Stimulated activated CD4-positive, alpha-beta T cell treated with anti-CD3 and anti-CD28 coated beads, Interleukin-1b, Interleukin-23, amount 100 ng/mL, for 24 hours (primary cell): ENCODE measurements around the gene ZFP36.

ENCODE experiments used
- DNase-seq, 4 experiments: peaks; one replicate each; pipeline ENCODE4 v3.0.0-alpha.2; 2020; ENCODE audit warnings: low read depth in 4 of 4, low spot score in 1 of 4

Gene ZFP36

DNA sequence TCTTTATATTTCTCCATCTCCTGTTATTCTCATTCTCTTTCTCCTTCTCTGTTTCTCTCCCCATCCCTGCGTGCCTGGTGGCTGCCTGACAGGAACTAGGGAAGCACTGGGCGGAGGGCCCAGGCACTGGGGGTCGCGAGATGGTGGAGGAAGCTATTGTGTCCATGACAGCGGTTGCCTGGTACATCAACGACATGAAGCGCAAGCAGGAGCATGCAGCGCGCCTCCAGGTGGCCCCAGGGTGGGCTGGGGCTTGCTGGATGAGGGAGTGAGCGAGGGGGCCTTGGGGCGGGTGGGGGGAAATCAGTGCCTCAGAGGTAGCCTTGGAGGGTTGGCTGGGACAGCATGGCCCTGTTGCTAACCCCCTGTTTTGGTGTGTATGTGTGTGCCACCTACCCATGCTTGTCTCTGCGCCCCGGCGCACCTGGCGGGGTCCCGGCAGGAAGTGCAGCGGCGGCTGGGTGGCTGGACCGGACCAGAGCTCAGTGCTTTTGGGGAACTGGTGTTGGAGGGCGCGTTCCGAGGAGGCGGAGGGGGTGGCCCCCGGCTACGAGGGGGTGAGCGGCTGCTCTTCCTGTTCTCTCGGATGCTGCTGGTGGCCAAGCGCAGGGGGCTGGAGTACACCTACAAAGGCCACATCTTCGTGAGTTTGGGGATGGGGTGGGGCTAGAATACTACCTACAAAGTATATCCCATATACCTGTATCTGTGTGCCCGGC, 11.0 kb downstream of the ZFP36 start:
- DNase-seq, result no peak

DNA sequence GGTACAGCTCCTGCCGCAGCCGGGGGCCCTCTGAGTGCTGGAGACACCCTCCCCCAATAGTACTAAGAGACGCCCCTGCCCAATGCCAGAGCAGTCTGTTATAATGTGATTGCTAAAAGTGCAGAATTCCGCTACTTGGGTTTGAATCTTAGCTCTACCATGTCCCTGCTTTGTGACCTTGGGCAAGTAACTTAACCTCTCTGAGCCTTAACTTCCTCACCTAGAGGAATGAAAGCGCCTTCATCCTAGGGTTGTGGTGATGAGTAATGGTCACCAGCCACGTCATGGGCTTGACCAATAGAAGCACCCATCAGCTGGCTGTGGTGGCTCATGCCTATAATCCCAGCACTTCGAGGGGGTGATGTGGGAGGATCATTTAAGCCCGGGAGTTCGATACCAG, 12.4 kb downstream of the ZFP36 start:
- DNase-seq, result no peak

DNA sequence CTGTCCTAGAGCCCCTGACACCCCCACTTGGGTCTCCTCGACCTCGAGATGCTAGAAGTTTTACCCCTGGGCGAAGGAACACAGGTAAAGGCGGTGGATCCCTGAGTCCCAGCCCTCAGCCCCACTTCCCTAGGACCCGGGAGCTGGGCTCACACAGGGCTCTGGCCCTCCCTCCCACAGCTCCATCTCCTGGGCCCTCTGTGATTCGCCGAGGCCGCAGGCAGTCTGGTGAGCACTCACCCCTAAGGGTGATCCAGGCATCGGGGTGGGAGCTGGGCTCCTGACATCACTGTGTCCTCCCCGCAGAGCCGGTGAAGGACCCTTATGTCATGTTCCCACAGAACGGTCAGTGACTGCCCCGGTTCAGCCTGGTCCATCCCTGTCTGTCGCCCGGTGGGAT, 14.1 kb downstream of the ZFP36 start:
- DNase-seq, result no peak

GRCh38 chr19:39422020-39422419, 15.4 kb downstream of the ZFP36 start:
- no peak for DNase-seq

DNA sequence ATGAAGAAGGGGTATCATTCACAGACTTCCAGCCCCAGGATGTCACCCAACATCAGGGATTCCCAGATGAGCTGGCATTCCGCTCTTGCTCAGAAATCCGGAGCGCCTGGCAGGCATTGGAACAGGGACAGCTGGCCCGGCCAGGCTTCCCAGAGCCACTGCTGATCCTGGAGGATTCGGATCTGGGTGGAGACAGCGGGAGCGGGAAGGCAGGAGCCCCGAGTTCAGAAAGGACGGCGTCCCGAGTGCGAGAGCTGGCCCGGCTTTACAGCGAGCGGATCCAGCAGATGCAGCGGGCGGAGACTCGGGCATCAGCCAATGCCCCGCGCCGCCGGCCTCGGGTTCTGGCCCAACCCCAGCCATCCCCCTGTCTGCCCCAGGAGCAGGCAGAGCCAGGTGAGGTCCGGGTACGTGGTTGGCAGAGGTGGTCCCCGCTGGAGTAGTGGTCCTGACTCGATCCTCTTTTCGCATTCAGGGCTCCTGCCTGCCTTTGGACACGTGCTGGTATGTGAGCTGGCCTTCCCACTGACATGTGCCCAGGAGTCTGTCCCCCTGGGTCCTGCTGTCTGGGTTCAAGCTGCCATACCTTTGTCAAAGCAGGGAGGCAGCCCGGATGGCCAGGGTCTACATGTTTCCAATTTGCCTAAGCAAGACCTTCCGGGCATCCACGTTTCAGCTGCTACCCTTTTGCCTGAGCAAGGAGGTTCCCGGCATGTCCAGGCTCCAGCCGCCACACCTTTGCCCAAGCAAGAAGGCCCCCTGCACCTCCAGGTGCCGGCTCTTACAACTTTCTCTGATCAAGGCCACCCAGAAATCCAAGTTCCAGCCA, 16.8 kb downstream of the ZFP36 start:
- no peak for DNase-seq

DNA sequence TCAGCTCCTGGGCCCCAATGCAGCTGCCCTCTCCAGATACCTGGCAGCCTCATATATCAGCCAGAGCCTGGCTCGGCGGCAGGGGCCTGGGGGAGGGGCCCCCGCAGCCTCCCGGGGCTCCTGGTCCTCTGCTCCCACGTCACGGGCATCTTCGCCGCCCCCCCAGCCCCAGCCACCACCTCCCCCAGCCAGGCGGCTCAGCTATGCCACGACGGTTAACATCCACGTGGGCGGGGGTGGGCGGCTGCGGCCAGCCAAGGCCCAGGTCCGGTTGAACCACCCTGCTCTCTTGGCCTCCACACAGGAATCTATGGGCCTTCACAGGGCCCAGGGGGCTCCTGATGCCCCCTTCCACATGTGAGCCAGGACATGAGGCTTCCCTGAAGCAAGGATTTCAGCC, 18.3 kb downstream of the ZFP36 start:
- DNase-seq, result no peak

GRCh38 chr19:39425744-39426143, 19.1 kb downstream of the ZFP36 start:
- DNase-seq, result no peak

DNA sequence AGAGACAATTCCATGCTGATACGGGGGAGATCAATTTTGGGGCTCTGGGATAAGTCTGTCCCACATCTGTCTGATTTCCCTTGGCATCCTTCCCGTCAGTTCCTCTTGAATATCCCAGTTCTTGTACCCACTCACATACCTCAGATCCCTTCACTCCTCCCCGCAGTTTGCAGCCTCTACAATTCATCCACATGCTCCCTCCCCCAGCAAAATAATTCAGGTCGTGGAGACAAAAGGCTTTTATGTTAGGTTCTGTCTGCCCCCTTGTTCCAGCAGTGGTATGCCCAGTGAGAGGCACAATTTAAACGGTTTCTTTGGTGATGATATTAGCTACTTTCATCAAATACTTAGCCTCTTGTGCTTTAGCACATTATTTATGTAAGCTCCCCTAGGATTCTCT, 19.5 kb downstream of the ZFP36 start:
- no peak for DNase-seq

- DNase-seq, result no peak
Observed at GRCh38 chr19:39427707-39428106, 21.1 kb downstream of the ZFP36 start.

- no peak for DNase-seq
Observed at GRCh38 chr19:39428283-39429112, 21.9 kb downstream of the ZFP36 start.

- DNase-seq, result no peak
Observed at GRCh38 chr19:39430675-39431593, 24.3 kb downstream of the ZFP36 start.

GRCh38 chr19:39432677-39433025, 26.0 kb downstream of the ZFP36 start:
- no peak for DNase-seq

DNA sequence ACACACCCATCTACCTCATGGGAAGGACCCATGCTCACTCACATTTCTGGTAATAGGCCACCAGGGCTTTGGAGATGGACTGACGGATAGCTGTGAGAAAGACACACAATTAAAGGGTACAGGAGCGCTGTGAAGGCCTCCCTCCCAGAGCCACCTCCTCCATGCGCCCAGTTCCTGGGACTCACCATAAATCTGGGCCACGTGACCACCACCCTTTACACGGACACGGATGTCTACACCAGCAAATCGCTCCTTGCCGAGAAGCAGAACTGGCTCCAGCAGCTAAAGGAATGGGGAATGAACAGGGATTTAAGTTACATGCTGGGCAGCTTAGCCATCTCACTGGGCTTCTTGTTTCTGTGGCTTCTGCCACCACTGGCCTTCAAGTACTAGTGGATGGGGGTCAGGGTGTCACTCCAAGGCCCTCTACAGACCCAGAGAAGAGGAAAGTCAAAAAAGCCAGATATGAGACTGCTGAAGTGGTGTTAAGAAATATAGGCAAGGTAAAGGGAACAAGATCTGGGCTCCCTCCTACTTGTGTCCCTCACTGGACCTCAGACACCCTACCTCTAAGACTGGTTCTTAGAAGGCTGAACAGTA, 26.9 kb downstream of the ZFP36 start:
- no peak for DNase-seq

GRCh38 chr19:39434123-39435076, 27.8 kb downstream of the ZFP36 start:
- DNase-seq, result no peak

DNA sequence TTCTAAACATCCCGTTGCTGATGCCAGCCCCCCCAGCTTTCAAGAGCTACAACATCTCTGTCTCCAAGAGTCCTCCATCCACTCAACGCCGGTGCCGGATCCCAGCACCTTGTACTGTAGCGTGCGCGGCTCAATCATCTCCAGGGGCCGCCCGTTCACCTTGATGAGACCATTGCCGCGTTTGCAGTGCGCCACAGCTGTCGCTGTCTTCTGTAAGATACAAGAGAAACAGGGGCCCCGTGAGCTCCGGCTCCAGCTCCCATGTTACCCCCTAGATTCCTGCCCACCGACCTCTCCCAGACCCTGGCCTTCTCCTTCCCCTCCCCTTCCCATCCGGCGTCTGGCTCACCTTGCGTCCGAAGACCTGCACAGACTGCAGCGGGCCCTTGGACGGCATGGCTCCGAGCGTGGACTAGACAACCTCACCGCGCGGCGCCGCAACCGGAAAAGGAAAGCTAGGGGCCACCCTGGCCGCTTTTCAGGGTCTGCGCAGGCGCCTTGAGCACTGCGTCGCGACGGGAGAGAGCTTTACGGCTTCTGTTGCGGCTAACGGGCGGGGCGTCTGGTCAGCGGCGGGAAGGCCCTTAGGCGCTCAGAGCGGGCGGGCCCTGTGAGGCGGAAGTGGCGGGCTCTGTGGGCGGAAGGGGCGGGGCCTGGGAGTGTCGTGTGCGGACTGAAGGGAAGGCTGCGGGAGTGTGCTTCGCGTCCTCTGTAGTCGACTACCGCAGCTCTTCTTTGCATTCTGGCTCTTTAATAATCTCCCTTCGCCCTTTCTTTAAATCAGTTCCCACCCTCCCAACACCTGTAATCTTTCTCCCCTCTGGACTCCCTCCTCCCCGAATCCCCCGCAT, 29.1 kb downstream of the ZFP36 start, which contains the start of gene RPS16:
RPS16 (minus strand) TSS at position 451 of the 851 bp plus-strand sequence; CDS start at position 397, 54 bp downstream.
- DNase-seq, result peak; percentile 98 to 99 (median 99)

DNA sequence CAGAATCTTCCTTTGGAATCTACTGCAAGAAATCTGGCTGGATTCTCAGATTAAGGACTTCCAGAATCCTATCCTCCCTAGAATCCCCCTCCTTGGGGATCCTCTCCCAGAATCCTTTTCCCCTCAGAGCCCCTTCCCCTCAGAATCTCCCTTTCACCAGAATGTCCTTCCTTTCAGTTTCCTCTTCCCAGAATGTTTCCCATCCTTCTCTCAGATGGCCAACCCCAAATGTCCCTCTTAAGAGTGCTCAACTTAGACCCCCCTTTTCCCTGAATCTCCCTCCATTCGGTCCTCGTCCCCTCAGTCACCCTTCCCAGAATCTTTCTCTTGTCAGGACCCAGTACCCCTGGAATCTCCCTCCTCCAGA, 29.7 kb downstream of the ZFP36 start:
- no peak for DNase-seq

DNA sequence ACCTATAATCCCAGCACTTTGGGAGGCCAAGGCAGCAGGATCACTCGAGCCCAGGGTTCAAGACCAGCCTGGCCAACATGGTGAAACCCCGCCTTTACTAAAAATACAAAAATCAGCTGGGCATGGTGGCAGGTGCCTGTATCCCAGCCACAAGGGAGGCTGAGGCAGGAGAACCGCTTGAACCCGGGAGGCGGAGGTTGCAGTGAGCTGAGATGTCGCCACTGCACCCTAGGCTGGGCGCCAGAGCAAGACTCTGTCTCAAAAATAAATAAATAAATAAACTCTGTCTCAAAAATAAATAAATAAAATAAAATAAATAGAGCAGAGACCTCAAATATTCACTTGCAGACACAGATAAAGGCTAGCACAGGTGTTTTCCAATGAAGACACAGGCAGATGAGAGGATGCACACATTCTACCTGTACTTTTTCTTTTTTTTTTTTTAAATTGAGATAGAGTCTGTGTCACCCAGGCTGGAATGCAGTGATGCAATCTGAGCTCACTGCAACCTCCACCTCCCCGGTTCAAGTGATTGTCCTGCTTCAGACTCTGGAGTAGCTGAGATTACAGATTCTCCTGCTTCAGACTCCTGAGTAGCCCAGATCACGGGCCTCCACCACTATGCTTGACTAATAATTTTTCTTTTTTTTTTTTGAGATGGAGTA, 31.8 kb downstream of the ZFP36 start:
- DNase-seq, result no peak
